ENCODE measurements around the gene RASAL2. TPM values are rescaled to one million over a fixed set of nuclear protein-coding genes. Genes with fewer than 3 reads are reported as not detected.

Gene RASAL2
- total and polyA plus RNA-seq, 9 of the 15 experiments (the other 6 are each of a cell fraction or from before 2014, with no cell fraction given) = 0.13 to 1.0 (median 0.62) TPM

- TF ChIP-seq E2F6 (IDR thresholded peaks at IDR 0.05; ENCODE audit: borderline replicate concordance in 1 of 2, extremely low read depth in 1 of 2, insufficient read depth in 1 of 2, insufficient read length in 1 of 2, low read depth in 1 of 2, low read length in 1 of 2, poor library complexity in 1 of 2, severe bottlenecking in 1 of 2) (no peak), CHD7 (IDR thresholded peaks at IDR 0.05; ENCODE audit: low read depth, low read length) (no peak), DPF2 (IDR thresholded peaks at IDR 0.05) (no peak), VEZF1 (CRISPR knock-in tag; IDR thresholded peaks at IDR 0.05) (no peak), CAMTA2 (CRISPR knock-in tag; conservative IDR thresholded peaks at IDR 0.05) (no peak)
These were observed 399.4 kb downstream of the RASAL2 start (continued) for GRCh38 chr1:178493301-178493741.

All from K562 (cell line).